GM06990 (cell line): ENCODE data around the gene NECTIN3.

Experiments used
- DNase-seq: peaks from one replicate; pipeline ENCODE4 v3.0.0-alpha.2; 2011; ENCODE audit not compliant: insufficient read length; ENCODE audit errors: extremely low read depth
- H3K27me3 ChIP-seq: replicated peaks from 2 replicates; pipeline ENCODE4 v1.6.0; 2011; ENCODE audit warnings: low read length; ENCODE audit not compliant: control insufficient read depth, insufficient read depth
- H3K36me3 ChIP-seq: 2 replicates; pipeline ENCODE4 v1.5.1; 2011; ENCODE audit warnings: low read length; ENCODE audit not compliant: control insufficient read depth, insufficient read depth
- H3K4me3 ChIP-seq: replicated peaks from 2 replicates; pipeline ENCODE4 v1.5.1; 2011; ENCODE audit warnings: low read depth, mild to moderate bottlenecking, control low read depth, low read length
- CTCF ChIP-seq: IDR thresholded peaks from 2 replicates; pipeline ENCODE4 v1.5.1; 2011; ENCODE audit warnings: low read length, control low read depth, mild to moderate bottlenecking, inconsistent platforms; ENCODE audit not compliant: insufficient read depth, poor library complexity, severe bottlenecking

Gene NECTIN3

GRCh38 chr3:111096487-111097209 lies 25.0 kb downstream of the NECTIN3 start:
- Histone ChIP-seq H3K36me3 (no peaks in the 10 kb centered on the region), H3K27me3 (no peaks in the 10 kb centered on the region), H3K4me3 (no peak overlapping the region)
- no peak for DNase-seq
- no peak for TF ChIP-seq CTCF

GRCh38 chr3:111103807-111104206 lies 32.2 kb downstream of the NECTIN3 start:
- Histone ChIP-seq H3K36me3 (no peaks in the 10 kb centered on the region), H3K27me3 (no peaks in the 10 kb centered on the region), H3K4me3 (no peak overlapping the region)
- no peak for TF ChIP-seq CTCF
- no peak for DNase-seq

GRCh38 chr3:111106993-111107661 lies 35.5 kb downstream of the NECTIN3 start:
- TF ChIP-seq CTCF: no peak
- Histone ChIP-seq H3K36me3 (no peaks in the 10 kb centered on the region), H3K4me3 (no peak overlapping the region), H3K27me3 (no peaks in the 10 kb centered on the region)
- no peak for DNase-seq

GRCh38 chr3:111107662-111108035 lies 36.0 kb downstream of the NECTIN3 start:
- TF ChIP-seq CTCF: no peak
- H3K36me3 ChIP-seq: no peaks in the 10 kb centered on the region
- no peak overlapping the region for H3K4me3 ChIP-seq
- no peaks in the 10 kb centered on the region for H3K27me3 ChIP-seq
- no peak for DNase-seq

- no peak for TF ChIP-seq CTCF
- H3K36me3 ChIP-seq: no peaks in the 10 kb centered on the region
- no peaks in the 10 kb centered on the region for H3K27me3 ChIP-seq
- H3K4me3 ChIP-seq: no peak overlapping the region
- no peak for DNase-seq
These were observed 41.3 kb downstream of the NECTIN3 start for GRCh38 chr3:111112913-111113312.
